ENCODE results near the gene PRDX5. TPM values are rescaled to one million over a fixed set of nuclear protein-coding genes. Genes with fewer than 3 reads are reported as not detected.

The PRDX5 gene
- total and polyA plus RNA-seq, 10 of the 15 experiments (the other 5 are each of a cell fraction or from before 2014, with no cell fraction given) = 95.7 to 406 (median 240) TPM

DNA sequence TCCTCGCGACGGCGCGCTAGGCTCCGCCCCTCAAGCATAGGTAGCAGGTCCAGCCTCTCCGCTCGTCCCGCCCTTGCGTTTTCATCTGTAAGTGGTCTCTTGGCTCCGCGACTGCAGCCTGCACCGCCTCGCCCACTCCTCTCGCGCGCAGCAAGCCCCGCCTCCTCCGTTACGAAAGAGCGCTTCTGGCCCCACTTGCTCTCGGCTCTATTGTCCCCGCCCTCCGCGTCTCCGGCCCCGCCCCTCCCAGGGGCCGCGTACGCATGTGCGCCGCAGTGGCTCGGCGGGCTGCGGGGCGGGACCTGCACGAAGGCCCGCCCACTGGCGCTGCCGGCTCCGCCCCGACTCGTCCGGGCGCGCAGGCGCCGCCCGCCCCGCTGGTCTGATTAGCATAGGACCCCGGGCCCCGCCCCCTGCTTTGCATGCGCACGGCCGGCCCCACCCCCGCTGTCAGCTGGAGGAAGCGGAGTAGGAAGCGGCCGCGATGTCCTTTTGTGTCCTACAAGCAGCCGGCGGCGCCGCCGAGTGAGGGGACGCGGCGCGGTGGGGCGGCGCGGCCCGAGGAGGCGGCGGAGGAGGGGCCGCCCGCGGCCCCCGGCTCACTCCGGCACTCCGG lies 12.7 kb upstream of the PRDX5 start, which contains the start of gene ESRRA (continued):
- no peak for TF ChIP-seq ZBTB4 (CRISPR knock-in tag; IDR thresholded peaks at IDR 0.05)
- no peak for TF ChIP-seq TARDBP (IDR thresholded peaks at IDR 0.05; ENCODE audit: borderline replicate concordance)
- no peak for TF ChIP-seq PAX8 (IDR thresholded peaks at IDR 0.05)
- TF ChIP-seq, protein P1, sequence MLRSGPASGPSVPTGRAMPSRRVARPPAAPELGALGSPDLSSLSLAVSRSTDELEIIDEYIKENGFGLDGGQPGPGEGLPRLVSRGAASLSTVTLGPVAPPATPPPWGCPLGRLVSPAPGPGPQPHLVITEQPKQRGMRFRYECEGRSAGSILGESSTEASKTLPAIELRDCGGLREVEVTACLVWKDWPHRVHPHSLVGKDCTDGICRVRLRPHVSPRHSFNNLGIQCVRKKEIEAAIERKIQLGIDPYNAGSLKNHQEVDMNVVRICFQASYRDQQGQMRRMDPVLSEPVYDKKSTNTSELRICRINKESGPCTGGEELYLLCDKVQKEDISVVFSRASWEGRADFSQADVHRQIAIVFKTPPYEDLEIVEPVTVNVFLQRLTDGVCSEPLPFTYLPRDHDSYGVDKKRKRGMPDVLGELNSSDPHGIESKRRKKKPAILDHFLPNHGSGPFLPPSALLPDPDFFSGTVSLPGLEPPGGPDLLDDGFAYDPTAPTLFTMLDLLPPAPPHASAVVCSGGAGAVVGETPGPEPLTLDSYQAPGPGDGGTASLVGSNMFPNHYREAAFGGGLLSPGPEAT (IDR thresholded peaks at IDR 0.05; ENCODE audit: low read depth) = no peak
- TF ChIP-seq ZNF24 (IDR thresholded peaks at IDR 0.05) = no peak
- TF ChIP-seq NFIC (IDR thresholded peaks at IDR 0.05; ENCODE audit: low read depth, low read length) = no peak
- TF ChIP-seq YBX1 (IDR thresholded peaks at IDR 0.05) = no peak
- peak; percentile 9; the same call in 1 of the 2 replicates for TF ChIP-seq NR2C1 (IDR thresholded peaks at IDR 0.05)
- peak; percentile 89 for TF ChIP-seq NKRF (conservative IDR thresholded peaks at IDR 0.05)
- no peak for TF ChIP-seq FOXM1 (IDR thresholded peaks at IDR 0.05; ENCODE audit: low read depth, low read length)
- no peak for TF ChIP-seq ASH2L (IDR thresholded peaks at IDR 0.05; ENCODE audit: borderline replicate concordance, low read depth)
- TF ChIP-seq, protein P2, sequence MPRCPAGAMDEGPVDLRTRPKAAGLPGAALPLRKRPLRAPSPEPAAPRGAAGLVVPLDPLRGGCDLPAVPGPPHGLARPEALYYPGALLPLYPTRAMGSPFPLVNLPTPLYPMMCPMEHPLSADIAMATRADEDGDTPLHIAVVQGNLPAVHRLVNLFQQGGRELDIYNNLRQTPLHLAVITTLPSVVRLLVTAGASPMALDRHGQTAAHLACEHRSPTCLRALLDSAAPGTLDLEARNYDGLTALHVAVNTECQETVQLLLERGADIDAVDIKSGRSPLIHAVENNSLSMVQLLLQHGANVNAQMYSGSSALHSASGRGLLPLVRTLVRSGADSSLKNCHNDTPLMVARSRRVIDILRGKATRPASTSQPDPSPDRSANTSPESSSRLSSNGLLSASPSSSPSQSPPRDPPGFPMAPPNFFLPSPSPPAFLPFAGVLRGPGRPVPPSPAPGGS (IDR thresholded peaks at IDR 0.05; ENCODE audit: borderline replicate concordance, insufficient read depth, low read depth, low read length, poor library complexity, severe bottlenecking) = no peak
- TF ChIP-seq SIN3A (IDR thresholded peaks at IDR 0.05; ENCODE audit: low read depth, low read length) = peak; percentile 87; the same call in 1 of the 2 replicates
- no peak for TF ChIP-seq MLLT1 (IDR thresholded peaks at IDR 0.05)
- TF ChIP-seq PRDM15 (CRISPR knock-in tag; IDR thresholded peaks at IDR 0.05) = no peak

All from GM12878 (cell line).